Right lobe of liver (tissue), 6 donors: ENCODE data around the gene NDUFS4. TPM values are rescaled to one million over a fixed set of nuclear protein-coding genes. Genes with fewer than 3 reads are reported as not detected.

Source experiments
- ATAC-seq, 4 donors: fragments of 200-7000 bp; cut with Tn5 transposase; one replicate each; pipeline ENCODE4 v1.9.1; 2020; ENCODE audit warnings: mild to moderate bottlenecking in 4 of 4, moderate library complexity in 4 of 4
- DNase-seq, 3 donors: peaks; one replicate each; pipeline ENCODE4 v3.0.0-alpha.2; 2020
- H3K27ac ChIP-seq, 3 donors: fragments of 200-600 bp; one replicate each; pipeline ENCODE4 v1.8.0; 2022
- H3K27me3 ChIP-seq, 2 donors: fragments of 200-600 bp; one replicate each; pipeline ENCODE4 v1.8.0; 2022
- H3K36me3 ChIP-seq, 4 donors: fragments of 200-600 bp; sonication (generic) in 1 of 4; one replicate each; pipeline versions ENCODE4 v1.5.1 to v1.8.0; 2017 to 2022; ENCODE audit warnings: control low read depth in 1 of 4
- H3K4me1 ChIP-seq, 4 donors: fragments of 200-600 bp; sonication (generic) in 1 of 4; one replicate each; pipeline versions ENCODE4 v1.5.1 to v1.8.0; 2017 to 2022; ENCODE audit warnings: control low read depth in 1 of 4
- H3K4me3 ChIP-seq, 3 donors: fragments of 200-600 bp; one replicate each; pipeline ENCODE4 v1.8.0; 2022
- H3K9me3 ChIP-seq, 4 donors: fragments of 200-600 bp; sonication (generic) in 1 of 4; one replicate each; pipeline versions ENCODE4 v1.5.1 to v1.8.0; 2017 to 2022; ENCODE audit warnings: control low read depth in 1 of 4
- POLR2A ChIP-seq: fragments of 450-650 bp; IDR thresholded peaks from one replicate; pipeline ENCODE4 v1.6.1; 2017; ENCODE audit warnings: antibody characterized with exemption, mild to moderate bottlenecking
- WGBS: methylation state at CpG from one replicate; pipeline ENCODE4 v1.1.6; 2018; ENCODE audit warnings: low coverage, low lambda C conversion rate; ENCODE audit not compliant: insufficient coverage; ENCODE audit errors: missing lambda C conversion rate; 5-methylcytosine and 5-hydroxymethylcytosine counted together
- intact Hi-C, 2 donors: fragments of 100-400 bp; cut with DNase I; formaldehyde crosslinking; loops; one replicate each; pipeline versions ENCODE4 v1.11.2 to v1.14.1; 2022
- total RNA-seq, 6 experiments: library from RNA; depleted of rRNA in 2 of 6; stranded (reverse); fragments of >200 nt in 2 of 6; fragmentation: NEBNext Ultra II Directional in 3 of 6; extraction: Animal tissue kit (Norgen Biotek cat#: 25700) in 3 of 6; gene quantifications; one replicate each; pipeline versions ENCODE4 v1.1.0 to v1.2.4, GENCODE V29; 2016 to 2023
- TF ChIP-seq, protein P1 (sequence below), 4 donors: fragments of 200-600 bp in 3 of 4; fragments of 450-650 bp in 1 of 4; IDR thresholded peaks; one replicate each; pipeline versions ENCODE4 v1.5.1 to v1.8.0; 2016 to 2022; ENCODE audit warnings: antibody characterized with exemption in 4 of 4, mild to moderate bottlenecking in 2 of 4
- donor health status: DM: no; HTN: yes; CAD: no.
- donor health status: DM: no; HTN: no; CAD: no.
- donor health status: DM: no; HTN: no; CAD: no.
- donor health status: DM: no; HTN: yes; CAD: no.
- donor health status: DM: no; HTN: yes; CAD: no.

Gene NDUFS4
- total RNA-seq, 6 experiments from 2014 or later, result 44.3 to 69.4 (median 48.8) TPM

DNA sequence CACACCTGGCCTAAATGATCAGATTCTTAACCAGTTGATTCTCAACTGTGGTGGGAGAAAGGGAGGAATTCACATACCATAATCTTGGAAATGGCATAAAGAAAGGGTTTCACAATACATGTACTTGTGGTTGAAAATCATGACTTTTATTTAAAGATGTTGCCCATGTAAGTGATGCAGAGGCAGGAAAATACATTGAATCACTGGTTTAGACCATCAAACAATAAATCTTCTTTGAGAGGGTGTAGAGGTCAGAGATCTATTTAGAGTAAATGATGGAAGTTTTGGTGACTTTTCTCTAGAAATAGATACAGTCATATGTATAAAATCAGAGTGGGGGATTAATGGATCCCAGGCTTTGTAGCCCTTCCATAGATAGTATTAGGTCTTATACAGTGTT lies 15.4 kb downstream of the NDUFS4 start:
- ATAC-seq, result no peak
- intact Hi-C loops, result no loop called here
- no peak for TF ChIP-seq POLR2A
- TF ChIP-seq, protein P1, sequence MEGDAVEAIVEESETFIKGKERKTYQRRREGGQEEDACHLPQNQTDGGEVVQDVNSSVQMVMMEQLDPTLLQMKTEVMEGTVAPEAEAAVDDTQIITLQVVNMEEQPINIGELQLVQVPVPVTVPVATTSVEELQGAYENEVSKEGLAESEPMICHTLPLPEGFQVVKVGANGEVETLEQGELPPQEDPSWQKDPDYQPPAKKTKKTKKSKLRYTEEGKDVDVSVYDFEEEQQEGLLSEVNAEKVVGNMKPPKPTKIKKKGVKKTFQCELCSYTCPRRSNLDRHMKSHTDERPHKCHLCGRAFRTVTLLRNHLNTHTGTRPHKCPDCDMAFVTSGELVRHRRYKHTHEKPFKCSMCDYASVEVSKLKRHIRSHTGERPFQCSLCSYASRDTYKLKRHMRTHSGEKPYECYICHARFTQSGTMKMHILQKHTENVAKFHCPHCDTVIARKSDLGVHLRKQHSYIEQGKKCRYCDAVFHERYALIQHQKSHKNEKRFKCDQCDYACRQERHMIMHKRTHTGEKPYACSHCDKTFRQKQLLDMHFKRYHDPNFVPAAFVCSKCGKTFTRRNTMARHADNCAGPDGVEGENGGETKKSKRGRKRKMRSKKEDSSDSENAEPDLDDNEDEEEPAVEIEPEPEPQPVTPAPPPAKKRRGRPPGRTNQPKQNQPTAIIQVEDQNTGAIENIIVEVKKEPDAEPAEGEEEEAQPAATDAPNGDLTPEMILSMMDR (IDR thresholded peaks at IDR 0.05), result no peak

DNA sequence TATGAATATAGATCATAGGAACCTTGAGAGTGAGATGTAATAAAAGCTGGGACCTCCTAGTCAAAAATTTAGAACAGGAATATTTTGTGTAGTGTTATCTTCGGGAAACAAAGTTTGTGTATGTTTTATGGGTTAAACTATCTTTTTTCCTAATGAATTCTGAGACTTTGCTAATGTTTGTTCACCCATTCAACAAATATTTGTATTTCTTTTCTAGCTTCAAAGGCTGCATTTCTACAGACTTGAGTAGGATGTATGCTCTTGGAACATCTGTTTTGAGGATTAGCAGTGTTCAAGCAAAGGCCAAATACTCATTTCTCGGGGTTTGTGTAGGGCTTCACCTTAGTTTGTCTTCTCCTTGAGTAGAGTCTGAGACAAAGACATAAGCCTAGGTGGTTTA lies 16.2 kb downstream of the NDUFS4 start:
- H3K27me3 ChIP-seq, result no peaks in the 10 kb centered on the region
- H3K9me3 ChIP-seq, result no peaks in the 10 kb centered on the region
- WGBS, result 33% methylated on average over 2 of the region's 2 CpGs
- no peaks in the 10 kb centered on the region for H3K36me3 ChIP-seq
- intact Hi-C loops, result no loop called here
- peak in 1 of 4 donors; percentile 53 for ATAC-seq
- no peak for TF ChIP-seq POLR2A
- TF ChIP-seq, protein P1 (IDR thresholded peaks at IDR 0.05), result no peak
- H3K4me1 ChIP-seq, result peaks cover 0 to 15% (median 0%) of the 10 kb centered on the region in 4 donors
- no peak overlapping the region for H3K27ac ChIP-seq
- DNase-seq, result no peak
- no peak overlapping the region for H3K4me3 ChIP-seq

More for the DNA sequence above, 15.4 kb downstream of the NDUFS4 start:
- H3K4me1 ChIP-seq, result peaks cover 0 to 15% (median 0%) of the 10 kb centered on the region in 4 donors
- H3K9me3 ChIP-seq, result no peaks in the 10 kb centered on the region
- H3K4me3 ChIP-seq, result no peak overlapping the region
- no peaks in the 10 kb centered on the region for H3K36me3 ChIP-seq
- DNase-seq, result no peak
- no peak overlapping the region for H3K27ac ChIP-seq
- no peaks in the 10 kb centered on the region for H3K27me3 ChIP-seq

DNA sequence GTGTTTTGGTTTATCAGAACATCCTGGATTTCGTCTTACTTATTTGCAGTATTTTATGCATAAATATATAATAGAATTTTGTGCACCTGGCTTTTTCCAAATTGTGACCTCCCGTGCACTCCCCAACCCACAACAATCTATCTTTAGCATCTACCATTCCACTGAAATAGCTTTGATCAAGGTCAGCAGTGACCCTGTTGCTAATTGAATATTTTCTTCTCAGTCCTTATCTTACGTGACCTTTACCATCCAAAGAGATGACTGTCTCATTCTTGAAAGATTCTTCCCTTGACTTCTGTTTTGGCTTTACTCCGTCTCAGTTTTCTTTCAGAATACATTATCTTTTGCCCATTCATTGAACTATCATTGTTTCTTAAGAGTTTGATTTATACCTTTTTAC lies 18.4 kb downstream of the NDUFS4 start:
- WGBS, result 94% methylated on average over 4 of the region's 4 CpGs
- no peak for TF ChIP-seq POLR2A
- TF ChIP-seq, protein P1 (IDR thresholded peaks at IDR 0.05), result no peak
- Histone ChIP-seq H3K27ac (no peak overlapping the region), H3K4me3 (no peak overlapping the region), H3K27me3 (no peaks in the 10 kb centered on the region), H3K36me3 (no peaks in the 10 kb centered on the region), H3K4me1 (peaks cover 0 to 15% (median 0%) of the 10 kb centered on the region in 4 donors), H3K9me3 (no peaks in the 10 kb centered on the region)
- intact Hi-C loops, result no loop called here
- no peak for DNase-seq
- ATAC-seq, result no peak

DNA sequence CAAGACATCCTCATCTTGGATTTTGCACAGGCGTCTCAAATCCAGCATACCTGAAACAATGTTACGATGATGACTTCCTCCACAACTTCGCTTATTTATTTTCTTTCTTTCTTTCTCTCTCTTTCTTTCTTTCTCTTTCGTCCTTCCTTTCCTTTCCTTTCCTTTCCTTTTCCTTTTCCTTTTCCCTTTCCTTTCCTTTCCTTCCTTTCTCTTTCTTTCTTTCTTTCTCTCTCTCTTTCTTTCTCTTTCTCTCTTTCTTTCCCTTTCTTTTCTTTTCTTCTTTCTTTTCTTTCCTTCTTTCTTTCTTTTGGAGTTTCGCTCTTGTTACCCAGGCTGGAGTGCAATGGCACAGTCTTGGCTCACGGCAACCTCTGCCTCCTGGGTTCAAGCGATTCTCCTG lies 20.1 kb downstream of the NDUFS4 start:
- intact Hi-C loops, result no loop called here
- 97% methylated on average over 6 of the region's 7 CpGs for WGBS
- Histone ChIP-seq H3K27ac (no peak overlapping the region), H3K4me1 (peaks cover 0 to 15% (median 0%) of the 10 kb centered on the region in 4 donors), H3K9me3 (no peaks in the 10 kb centered on the region), H3K36me3 (no peaks in the 10 kb centered on the region), H3K27me3 (no peaks in the 10 kb centered on the region), H3K4me3 (no peak overlapping the region)
- TF ChIP-seq, protein P1 (IDR thresholded peaks at IDR 0.05), result no peak
- TF ChIP-seq POLR2A, result no peak
- DNase-seq, result no peak
- ATAC-seq, result no peak

DNA sequence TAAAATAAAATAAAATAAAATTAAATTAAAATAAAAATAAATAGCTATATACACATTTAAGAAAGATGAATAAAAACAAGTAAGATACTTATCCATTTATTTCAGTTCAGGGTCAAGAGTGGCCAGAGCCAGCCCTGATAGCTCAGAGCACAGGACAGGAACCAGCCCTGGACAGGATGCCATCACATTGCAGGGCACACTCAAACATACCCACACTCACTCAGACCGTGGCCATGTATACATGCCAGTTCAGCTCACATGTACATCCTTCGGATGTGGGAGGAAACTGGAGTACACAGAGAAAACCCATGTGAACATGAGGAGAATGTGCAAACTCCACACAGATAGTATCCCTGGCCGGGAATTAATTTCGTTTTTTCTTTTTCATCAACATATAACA lies 21.8 kb downstream of the NDUFS4 start:
- Histone ChIP-seq H3K27ac (no peak overlapping the region), H3K4me3 (no peak overlapping the region), H3K4me1 (no peaks in the 10 kb centered on the region), H3K9me3 (no peaks in the 10 kb centered on the region), H3K27me3 (no peaks in the 10 kb centered on the region), H3K36me3 (no peaks in the 10 kb centered on the region)
- intact Hi-C loops, result no loop called here
- 72% methylated on average over 3 of the region's 4 CpGs for WGBS
- TF ChIP-seq POLR2A, result no peak
- TF ChIP-seq, protein P1 (IDR thresholded peaks at IDR 0.05), result no peak
- no peak for ATAC-seq
- no peak for DNase-seq
